HG02852 (cell line): Measurements from ENCODE around the gene CUEDC1.

Experiments
- ATAC-seq: cut with Tn5 transposase; IDR thresholded peaks from one replicate; pipeline ENCODE4 v1.9.1; 2021; ENCODE audit warnings: mild to moderate bottlenecking, moderate library complexity; ENCODE audit not compliant: unreplicated experiment

CUEDC1 gene

DNA sequence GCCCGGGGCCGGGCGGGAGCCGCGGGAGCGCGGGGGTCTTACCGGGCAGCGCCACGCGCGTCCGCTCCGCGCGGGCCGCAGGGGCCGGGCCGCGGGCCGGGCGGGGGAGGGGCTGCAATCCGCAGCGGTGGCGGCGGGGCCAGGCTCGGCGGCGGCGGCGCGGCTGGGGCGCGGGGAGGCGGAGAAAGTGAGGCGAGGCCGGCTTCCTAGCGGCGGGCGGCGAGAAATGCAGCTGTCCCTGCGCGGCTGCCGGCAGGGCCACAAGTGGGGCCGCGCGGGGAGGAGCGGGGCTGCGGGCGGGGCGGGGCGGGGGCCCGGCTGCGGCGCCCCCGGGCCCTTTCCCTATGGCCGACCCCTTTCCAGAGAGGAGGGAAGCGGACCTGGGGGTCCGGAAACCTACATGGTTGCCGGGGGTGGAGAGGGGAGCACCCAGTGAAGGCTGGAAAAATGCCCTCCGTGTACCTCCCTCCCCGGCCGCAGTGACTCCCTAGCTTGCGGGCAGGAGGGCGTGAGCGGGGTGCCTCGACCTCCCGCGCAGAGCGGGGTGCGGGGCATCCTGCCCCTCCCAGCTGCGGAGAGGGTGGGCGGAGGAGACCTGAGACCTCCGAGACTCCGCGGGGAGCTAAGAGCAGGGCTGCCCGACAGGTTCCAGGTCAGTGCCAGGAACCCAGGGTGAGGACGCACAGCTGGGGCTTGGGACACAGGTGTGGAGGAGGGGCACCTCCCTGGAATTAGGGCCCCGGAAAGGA, at the start of gene CUEDC1:
TSS of gene CUEDC1 (minus strand) at position 230 of the 749 bp plus-strand sequence. CDS start 69,848 bp downstream, outside the sequence.
- ATAC-seq = peak; percentile 49

DNA sequence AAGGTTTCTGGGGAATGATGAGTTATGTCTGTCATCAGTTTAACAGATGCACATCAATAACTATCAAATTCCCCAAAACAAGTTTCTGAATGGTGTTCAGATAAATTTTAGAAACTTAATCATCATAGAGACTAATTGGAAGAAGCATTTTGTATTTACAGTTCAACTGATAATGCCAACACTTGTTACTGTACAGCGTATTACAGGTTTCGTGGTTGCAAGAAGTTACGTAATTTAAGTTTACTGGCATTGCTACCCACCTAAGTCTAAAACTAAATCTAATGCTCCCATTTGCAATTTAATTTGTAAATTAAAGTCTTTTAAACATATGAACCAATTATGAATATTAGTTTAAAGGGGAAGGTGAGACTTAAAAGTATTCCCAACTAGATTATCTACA, 48.8 kb upstream of the CUEDC1 start:
- ATAC-seq = no peak

DNA sequence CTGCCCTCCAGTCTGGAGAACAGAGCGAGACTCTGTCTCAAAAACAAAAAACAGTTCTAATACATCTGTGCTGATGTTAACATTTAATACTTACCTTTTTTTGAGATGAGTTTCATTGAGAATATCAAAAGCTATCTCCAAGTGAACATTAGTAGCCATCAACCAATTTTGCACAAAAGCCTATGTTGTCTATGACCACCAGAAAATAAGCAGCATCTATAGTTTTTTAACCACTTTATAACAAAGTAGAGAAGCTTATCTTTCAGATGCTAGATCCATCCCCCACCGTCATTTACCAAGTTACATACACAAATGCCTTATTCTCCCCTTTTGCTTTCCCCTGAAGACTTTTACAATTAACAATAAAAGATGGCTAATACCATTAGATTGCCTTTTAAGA, 47.8 kb upstream of the CUEDC1 start:
- no peak for ATAC-seq

DNA sequence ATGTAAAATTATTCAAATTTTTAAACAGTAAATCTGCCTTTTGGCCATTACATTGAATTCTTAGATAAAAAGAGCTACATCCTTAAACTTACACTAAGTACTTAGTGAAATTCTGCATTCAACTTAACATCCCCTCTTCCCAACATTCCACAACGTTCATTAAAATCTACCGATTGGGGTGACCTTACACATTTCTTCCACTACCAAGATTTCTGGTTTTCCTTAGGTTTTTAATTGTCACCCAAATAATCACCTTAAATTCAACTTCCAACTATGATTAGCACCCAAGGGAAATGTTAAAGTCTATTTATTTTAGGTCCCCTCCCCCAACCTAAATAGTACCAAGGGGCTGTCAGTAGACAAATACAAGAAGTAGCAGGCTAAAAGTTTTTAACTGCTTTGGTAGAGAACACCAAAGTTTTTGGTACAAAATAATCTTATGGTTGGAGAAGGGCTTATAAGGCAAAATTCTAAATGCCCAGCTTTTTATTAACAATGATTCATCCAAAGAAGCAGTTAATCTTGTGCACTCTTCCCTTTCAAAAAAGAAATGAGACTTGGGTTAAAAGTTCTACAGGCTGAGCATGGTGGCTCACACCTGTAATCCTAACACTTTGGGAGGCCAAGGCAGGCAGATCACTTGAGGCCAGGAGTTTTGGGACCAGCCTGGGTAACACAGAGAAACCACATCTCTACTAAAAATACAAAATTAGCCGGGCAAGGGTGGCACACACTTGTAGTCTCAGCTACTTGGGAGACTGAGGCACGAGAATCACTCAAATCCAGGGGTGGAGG, 47.1 kb upstream of the CUEDC1 start:
- no peak for ATAC-seq

DNA sequence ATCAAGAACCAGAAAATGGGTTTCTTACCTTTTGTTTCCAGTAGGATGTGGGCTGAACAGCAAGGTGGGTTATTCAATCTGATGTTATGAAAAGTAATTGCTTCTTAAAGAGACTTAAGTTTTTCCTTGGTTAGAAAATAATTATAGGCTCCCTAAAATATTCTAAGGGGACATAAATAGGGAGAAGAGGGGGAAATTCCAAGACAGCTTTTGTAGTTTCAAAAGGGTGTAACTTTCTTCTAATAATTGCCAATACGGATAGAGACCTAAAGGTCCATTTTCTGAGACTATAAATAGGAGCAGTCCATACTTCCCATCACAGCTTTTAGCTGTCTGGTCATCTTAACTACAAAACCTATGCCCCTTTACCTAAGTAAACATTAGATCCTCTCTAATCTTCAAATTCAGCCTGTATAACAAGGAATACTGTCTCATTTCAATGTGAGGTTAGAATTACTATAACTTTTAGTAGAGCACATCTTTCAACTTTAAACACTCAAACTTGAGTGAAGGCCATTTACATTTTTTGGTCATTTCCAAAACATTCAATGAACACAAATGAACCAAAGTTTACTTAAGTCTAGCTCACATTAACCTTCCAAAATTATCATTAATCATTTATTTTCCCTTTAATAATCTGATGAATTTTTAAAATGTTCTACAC, 46.4 kb upstream of the CUEDC1 start:
- no peak for ATAC-seq

DNA sequence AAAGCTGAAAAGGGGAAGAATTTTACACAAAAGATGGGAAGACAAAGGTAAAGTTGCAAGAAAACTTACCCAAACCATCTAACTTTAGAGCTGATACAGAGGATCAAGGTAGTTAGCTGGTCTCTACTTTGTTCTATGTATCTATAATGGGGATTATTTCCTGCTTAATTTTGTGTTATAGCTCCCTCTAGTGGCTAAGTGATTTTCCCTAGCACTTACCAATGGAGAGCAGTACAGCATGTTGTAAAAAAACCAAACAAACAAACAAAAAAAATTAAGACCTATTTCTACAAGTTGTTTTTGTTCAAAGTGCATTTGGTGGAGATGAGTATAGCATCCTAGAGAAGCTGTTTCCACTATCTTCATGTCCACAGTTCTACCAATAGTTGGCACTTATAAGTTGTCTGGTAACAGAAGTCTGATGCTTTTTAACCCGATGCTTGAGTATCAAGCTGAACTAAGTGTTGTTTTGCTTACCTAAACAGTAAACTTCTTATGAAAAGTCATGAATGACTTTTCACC, 44.3 kb upstream of the CUEDC1 start:
- no peak for ATAC-seq

- ATAC-seq = no peak
These were observed 43.8 kb upstream of the CUEDC1 start for GRCh38 chr17:57999010-57999495.

- ATAC-seq = no peak
These were observed 42.0 kb upstream of the CUEDC1 start for GRCh38 chr17:57997085-57997809.

- peak; percentile 62 for ATAC-seq
These were observed 40.1 kb upstream of the CUEDC1 start for GRCh38 chr17:57995076-57995956.

- ATAC-seq = no peak
These were observed 39.2 kb upstream of the CUEDC1 start for GRCh38 chr17:57994436-57994835.

- no peak for ATAC-seq
These were observed 38.5 kb upstream of the CUEDC1 start for GRCh38 chr17:57993471-57994365.

DNA sequence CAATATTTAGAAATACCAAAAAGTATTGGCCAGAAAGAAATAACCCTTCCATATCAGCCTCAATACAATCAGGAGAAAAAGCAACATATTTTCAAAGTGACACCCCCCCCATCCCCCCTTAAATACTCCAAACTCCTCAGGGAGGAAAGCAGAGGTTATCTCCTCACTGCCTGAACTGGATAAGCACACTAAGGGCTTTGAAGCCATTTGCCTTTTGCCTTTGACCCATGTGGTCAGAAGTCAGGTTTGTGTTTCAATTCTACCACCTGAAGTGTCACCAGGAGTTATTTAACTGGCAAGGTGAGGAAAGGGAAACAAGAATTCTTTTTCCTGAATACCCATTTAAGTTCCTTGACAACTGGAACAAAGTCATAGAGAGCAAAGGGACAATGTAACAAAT, 36.3 kb upstream of the CUEDC1 start:
- ATAC-seq = no peak

- no peak for ATAC-seq
These were observed 34.8 kb upstream of the CUEDC1 start for GRCh38 chr17:57990037-57990436.

- peak; percentile 80 for ATAC-seq
These were observed 33.4 kb upstream of the CUEDC1 start for GRCh38 chr17:57988301-57989250.

- ATAC-seq = peak; percentile 58
These were observed 32.5 kb upstream of the CUEDC1 start, which contains the start of gene VEZF1 for GRCh38 chr17:57987581-57988300. Gene VEZF1, minus strand, starts transcription at chr17:57988254. Its CDS starts 143 bp downstream, at chr17:57988111.

DNA sequence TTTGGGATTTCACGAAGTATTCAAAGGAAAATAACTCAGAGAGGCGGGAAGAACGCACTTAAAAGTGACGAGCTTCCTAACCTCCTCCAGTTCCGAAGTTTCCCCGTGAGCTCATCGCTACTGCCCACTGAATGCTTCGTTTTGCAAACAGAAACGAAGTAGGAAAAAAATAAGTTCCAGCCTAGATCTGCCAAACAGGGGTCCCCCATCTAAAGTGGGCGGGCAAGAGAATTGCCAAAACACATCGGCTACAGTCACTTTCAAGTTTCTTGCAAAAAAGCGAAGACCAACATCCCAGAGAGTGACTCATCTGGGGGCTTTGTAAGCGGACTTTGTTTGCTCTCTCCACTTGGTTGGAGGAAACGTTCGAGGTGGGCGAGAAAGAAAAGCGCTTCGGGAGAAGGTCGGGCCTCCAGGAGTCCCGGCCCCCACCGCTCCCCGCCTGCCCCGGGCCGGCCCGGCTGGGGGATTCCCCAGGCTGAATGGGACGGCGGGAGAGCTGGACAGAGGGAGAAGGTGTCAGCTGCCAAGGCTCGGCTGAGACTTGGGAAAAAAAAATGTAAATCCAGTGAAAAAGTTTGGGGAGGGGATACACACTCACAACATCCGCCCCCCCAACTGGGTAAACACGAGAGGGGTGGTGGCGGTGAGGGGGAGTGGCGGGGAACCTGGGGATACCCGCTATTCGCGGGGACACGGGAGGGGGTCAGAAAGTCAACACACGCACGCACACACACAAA, 31.8 kb upstream of the CUEDC1 start:
- no peak for ATAC-seq
